ENCODE data around the gene SSBP3. TPM values are rescaled to one million over a fixed set of nuclear protein-coding genes. Genes with fewer than 3 reads are reported as not detected.

The SSBP3 gene
- total RNA-seq, 1 experiment from 2014 or later: 37.5 TPM

GRCh38 chr1:54331843-54332463, 74.2 kb downstream of the SSBP3 start:
- no peaks in the 10 kb centered on the region for H3K36me3 ChIP-seq (ENCODE audit: control insufficient read depth in 1 of 2, insufficient read depth in 2 of 2, low read length in 2 of 2)
- DNase-seq (ENCODE audit: low read depth, low spot score): no peak
- no peak overlapping the region for H2AFZ ChIP-seq (ENCODE audit: low read depth, low read length, poor library complexity, severe bottlenecking)
- H3K9me2 ChIP-seq (ENCODE audit: insufficient read depth): no peaks in the 10 kb centered on the region
- H3K4me1 ChIP-seq (ENCODE audit: control insufficient read depth in 1 of 2, insufficient read depth in 2 of 2, low read length in 2 of 2): peaks cover 0 to 3% of the 10 kb centered on the region in 2 experiments; a peak in 1 of 4 replicates
- H3K4me3 ChIP-seq (replicated peaks in 1 of 2; ENCODE audit: low read depth in 1 of 2, low read length in 2 of 2): no peak overlapping the region
- no peak overlapping the region for H3K9ac ChIP-seq (ENCODE audit: low read length)
- intact Hi-C loops (cut with micrococcal nuclease): no loop called here
- no peak for ATAC-seq
- H3K27me3 ChIP-seq (ENCODE audit: insufficient read depth, low read length): no peaks in the 10 kb centered on the region
- RAD21 ChIA-PET (ENCODE audit: low non-redundant PET in 1 of 2, low total read pairs in 2 of 2, uncharacterized antibody in 2 of 2, unreplicated experiment in 2 of 2): no interaction called here
- H3K27ac ChIP-seq (ENCODE audit: low read depth, low read length): no peak overlapping the region
- TF ChIP-seq JUND (IDR thresholded peaks at IDR 0.05): no peak
- TF ChIP-seq RAD21 (IDR thresholded peaks at IDR 0.05; ENCODE audit: low read depth): no peak
- no peak for TF ChIP-seq SRF (IDR thresholded peaks at IDR 0.05; ENCODE audit: low read depth)
- no peak for TF ChIP-seq EGR1 (IDR thresholded peaks at IDR 0.05; ENCODE audit: low read depth)
- TF ChIP-seq ZBTB33 (IDR thresholded peaks at IDR 0.05; ENCODE audit: extremely low read depth, insufficient replicate concordance, low read length): no peak
- no peaks in the 10 kb centered on the region for H4K20me1 ChIP-seq (ENCODE audit: insufficient read depth)
- CTCF ChIA-PET: no interaction called here
- no peaks in the 10 kb centered on the region for H3K9me3 ChIP-seq (ENCODE audit: control insufficient read depth in 1 of 2, insufficient read depth in 1 of 2, low read depth in 1 of 2, low read length in 2 of 2)
- 0 out of 2 replicates have a peak, but pooled peaks cover 2% of the 10 kb centered on the region for H3K79me2 ChIP-seq (ENCODE audit: insufficient read depth, low read length)
- POLR2A ChIA-PET: no interaction called here
- no TSS peak for BruUV-seq (replicated peaks)
- H3K4me2 ChIP-seq (ENCODE audit: low read length): no peak overlapping the region

GRCh38 chr1:54331091-54331772, 75.0 kb downstream of the SSBP3 start:
- DNase-seq (ENCODE audit: low read depth, low spot score) (no peak), ATAC-seq (no peak)
- Histone ChIP-seq H3K4me2 (ENCODE audit: low read length) (no peak overlapping the region), H3K36me3 (ENCODE audit: control insufficient read depth in 1 of 2, insufficient read depth in 2 of 2, low read length in 2 of 2) (no peaks in the 10 kb centered on the region), H3K9me2 (ENCODE audit: insufficient read depth) (no peaks in the 10 kb centered on the region), H3K4me3 (replicated peaks in 1 of 2; ENCODE audit: low read depth in 1 of 2, low read length in 2 of 2) (no peak overlapping the region), H3K27ac (ENCODE audit: low read depth, low read length) (no peak overlapping the region), H3K79me2 (ENCODE audit: insufficient read depth, low read length) (0 out of 2 replicates have a peak, but pooled peaks cover 2% of the 10 kb centered on the region), H2AFZ (ENCODE audit: low read depth, low read length, poor library complexity, severe bottlenecking) (no peak overlapping the region), H3K27me3 (ENCODE audit: insufficient read depth, low read length) (no peaks in the 10 kb centered on the region), H3K4me1 (ENCODE audit: control insufficient read depth in 1 of 2, insufficient read depth in 2 of 2, low read length in 2 of 2) (peaks cover 0 to 3% of the 10 kb centered on the region in 2 experiments; a peak in 1 of 4 replicates), H3K9me3 (ENCODE audit: control insufficient read depth in 1 of 2, insufficient read depth in 1 of 2, low read depth in 1 of 2, low read length in 2 of 2) (no peaks in the 10 kb centered on the region), H3K9ac (ENCODE audit: low read length) (no peak overlapping the region), H4K20me1 (ENCODE audit: insufficient read depth) (no peaks in the 10 kb centered on the region)
- intact Hi-C loops (cut with micrococcal nuclease): no loop called here
- ChIA-PET POLR2A (no interaction called here), CTCF (no interaction called here), RAD21 (ENCODE audit: low non-redundant PET in 1 of 2, low total read pairs in 2 of 2, uncharacterized antibody in 2 of 2, unreplicated experiment in 2 of 2) (no interaction called here)
- no TSS peak for BruUV-seq (replicated peaks)
- no peak for TF ChIP-seq REST (IDR thresholded peaks at IDR 0.05; ENCODE audit: low read depth)
- no peak for TF ChIP-seq EGR1 (IDR thresholded peaks at IDR 0.05; ENCODE audit: low read depth)
- TF ChIP-seq ELF1 (IDR thresholded peaks at IDR 0.05; ENCODE audit: borderline replicate concordance, low read depth): no peak
- no peak for TF ChIP-seq ZNF274 (IDR thresholded peaks at IDR 0.05; ENCODE audit: low read depth, low read length)
- no peak for TF ChIP-seq ZFX (IDR thresholded peaks at IDR 0.05)
- no peak for TF ChIP-seq CEBPB (IDR thresholded peaks at IDR 0.05; ENCODE audit: low read depth)
- TF ChIP-seq POLR2AphosphoS5 (IDR thresholded peaks at IDR 0.05; ENCODE audit: low read depth, low read length): no peak
- TF ChIP-seq SRF (IDR thresholded peaks at IDR 0.05; ENCODE audit: low read depth): no peak
- no peak for TF ChIP-seq CBX3 (IDR thresholded peaks at IDR 0.05; ENCODE audit: low read depth)
- no peak for TF ChIP-seq YY1 (IDR thresholded peaks at IDR 0.05; ENCODE audit: extremely low read depth, insufficient replicate concordance, low read depth, low read length)
